K562 (cell line): ENCODE data around the gene EEA1. TPM values are rescaled to one million over a fixed set of nuclear protein-coding genes. Genes with fewer than 3 reads are reported as not detected.
A peak's percentile ranks its signal among the peaks of the same experiment; 100 is the strongest.

Source experiments
- ATAC-seq: fragments of 200-7000 bp; cut with Tn5 transposase; 3 replicates; pipeline ENCODE4 v1.9.1; 2020; ENCODE audit warnings: moderate library complexity
- BruUV-seq: library from RNA; stranded (reverse); fragments of 400-500 nt; replicated peaks from 2 replicates; lab custom pipeline; 2021; lab: Mats Ljungman, UMichigan
- CTCF ChIA-PET: fragments of 300-600 bp; formaldehyde crosslinking; extraction: SDS; loops from one replicate; lab custom pipeline; 2021; ENCODE audit warnings: low intra/inter-chr PET ratio; lab: Yijun Ruan, JAX
- POLR2A ChIA-PET: fragments of 300-600, 350-650 bp; sonication (Branson Sonifier 250); formaldehyde crosslinking; extraction: SDS; loops from one replicate; lab custom pipeline; 2021; ENCODE audit warnings: antibody characterized with exemption, inconsistent platforms; lab: Yijun Ruan, JAX
- DNase-seq, 4 experiments: peaks; one replicate each; pipeline versions ENCODE4 v3.0.0 to v3.0.0-alpha.2; 2011 to 2018; ENCODE audit warnings: low spot score in 3 of 4, mixed read lengths in 3 of 4; ENCODE audit errors: extremely low read depth in 1 of 4
- FAIRE-seq: peaks from 2 replicates; lab custom pipeline; 2011; peaks lifted over from hg19 to GRCh38; lab: Jason Lieb, UNC
- H2AFZ ChIP-seq: 2 replicates; pipeline ENCODE4 v1.6.0; 2011; ENCODE audit warnings: low read depth, low read length, control low read depth, inconsistent platforms
- H3K27ac ChIP-seq: fragments of 200-600 bp; 3 replicates; pipeline ENCODE4 v1.8.0; 2011; ENCODE audit warnings: low read depth, mild to moderate bottlenecking, control low read depth, inconsistent platforms, low read length, moderate library complexity, mixed read lengths; ENCODE audit errors: extremely low read depth
- H3K27me3 ChIP-seq, 2 experiments: fragments of 300-600 bp in 1 of 2; 2 replicates in 1 of 2; 3 replicates in 1 of 2; pipeline versions ENCODE4 v1.6.0 to v1.8.0; 2011; ENCODE audit warnings: inconsistent platforms in 2 of 2, low read length in 2 of 2, mild to moderate bottlenecking in 1 of 2, mixed read lengths in 1 of 2, moderate library complexity in 1 of 2; ENCODE audit not compliant: control insufficient read depth in 2 of 2, insufficient read depth in 2 of 2
- H3K36me3 ChIP-seq: fragments of 300-600 bp; 3 replicates; pipeline ENCODE4 v1.8.0; 2011; ENCODE audit warnings: mild to moderate bottlenecking, low read length, inconsistent platforms; ENCODE audit not compliant: control insufficient read depth, insufficient read depth
- H3K4me1 ChIP-seq, 2 experiments: fragments of 200-600 bp in 1 of 2; replicated peaks in 1 of 2; 2 replicates in 1 of 2; 3 replicates in 1 of 2; pipeline versions ENCODE4 v1.5.1 to v1.8.0; 2011; ENCODE audit warnings: inconsistent platforms in 2 of 2, low read length in 2 of 2, mild to moderate bottlenecking in 1 of 2, mixed read lengths in 1 of 2, moderate library complexity in 1 of 2; ENCODE audit not compliant: control insufficient read depth in 2 of 2, insufficient read depth in 2 of 2
- H3K4me2 ChIP-seq: 2 replicates; pipeline ENCODE4 v1.6.1; 2011; ENCODE audit warnings: low read length, control low read depth, inconsistent platforms, mixed read lengths; ENCODE audit not compliant: insufficient read depth
- H3K4me3 ChIP-seq: fragments of 200-600 bp; sonication (generic), shearing (Covaris generic); 2 replicates; pipeline ENCODE4 v1.5.1; 2016; ENCODE audit warnings: control low read depth, inconsistent platforms
- H3K79me2 ChIP-seq: fragments of 200-600 bp; 3 replicates; pipeline ENCODE4 v1.8.0; 2011; ENCODE audit warnings: low read length, inconsistent platforms; ENCODE audit not compliant: control insufficient read depth, insufficient read depth
- H3K9ac ChIP-seq, 2 experiments: 2 replicates each; pipeline versions ENCODE4 v1.6.0 to v1.6.1; 2011; ENCODE audit warnings: low read depth in 2 of 2, low read length in 2 of 2, control low read depth in 1 of 2, inconsistent platforms in 1 of 2, mild to moderate bottlenecking in 1 of 2, mixed read lengths in 1 of 2; ENCODE audit not compliant: insufficient read depth in 1 of 2
- H3K9me1 ChIP-seq: one replicate; pipeline ENCODE4 v1.6.0; 2011; ENCODE audit warnings: inconsistent platforms, mild to moderate bottlenecking, low read length, moderate library complexity; ENCODE audit not compliant: control insufficient read depth, insufficient read depth
- H3K9me3 ChIP-seq: replicated peaks from 2 replicates; pipeline ENCODE4 v1.5.1; 2011; ENCODE audit warnings: low read depth, low read length, inconsistent platforms; ENCODE audit not compliant: control insufficient read depth, insufficient read depth
- H4K20me1 ChIP-seq: replicated peaks from 2 replicates; pipeline ENCODE4 v1.6.1; 2011; ENCODE audit warnings: low read length, inconsistent platforms, mixed read lengths; ENCODE audit not compliant: control insufficient read depth, insufficient read depth
- CEBPG ChIP-seq, 3 experiments: fragments of 200-800 bp in 1 of 3; sonication (Bioruptor generic) in 1 of 3; sonication (generic) in 1 of 3; formaldehyde crosslinking in 1 of 3; IDR thresholded peaks in 2 of 3; conservative IDR thresholded peaks in 1 of 3; 2 replicates each; pipeline versions ENCODE4 v1.6.1 to v1.8.0; 2016 to 2022; ENCODE audit warnings: missing compliant biosample characterization in 2 of 3, missing genetic modification characterization in 2 of 3, mild to moderate bottlenecking in 1 of 3, missing genetic modification reagents in 1 of 3
- FOSL1 ChIP-seq: fragments of 200-800 bp; sonication (Bioruptor generic); conservative IDR thresholded peaks from 2 replicates; pipeline ENCODE4 v1.6.1; 2016; ENCODE audit warnings: missing genetic modification characterization, missing compliant biosample characterization
- MTF1 ChIP-seq: fragments of 250-450 bp; sonication (Bioruptor Pico); IDR thresholded peaks from 2 replicates; pipeline ENCODE4 v1.9.0; 2021; ENCODE audit warnings: moderate library complexity, mild to moderate bottlenecking, inconsistent platforms, borderline replicate concordance
- MXI1 ChIP-seq: IDR thresholded peaks from 2 replicates; pipeline ENCODE4 v1.6.1; 2011; ENCODE audit warnings: low read depth, mild to moderate bottlenecking, improper control_type of control experiment, low read length
- NEUROD1 ChIP-seq: fragments of 150-350 bp; IDR thresholded peaks from 2 replicates; pipeline ENCODE4 v1.6.1; 2014; ENCODE audit warnings: borderline replicate concordance, low read length, low read depth; ENCODE audit not compliant: partially characterized antibody
- POLR2AphosphoS2 ChIP-seq: IDR thresholded peaks from 2 replicates; pipeline ENCODE4 v1.6.1; 2012; ENCODE audit warnings: low read length, improper control_type of control experiment
- RBM39 ChIP-seq: fragments of 200-400 bp; formaldehyde crosslinking; optimal IDR thresholded peaks from 2 replicates; pipeline ENCODE3; 2018; ENCODE audit warnings: low read depth, low read length
- SIRT6 ChIP-seq: IDR thresholded peaks from one replicate; pipeline ENCODE4 v1.6.1; 2012; ENCODE audit warnings: low read depth, mild to moderate bottlenecking, control low read depth, inconsistent platforms, low read length, moderate library complexity
- ZBTB17 ChIP-seq: fragments of 450-650 bp; formaldehyde crosslinking; IDR thresholded peaks from 2 replicates; pipeline ENCODE4 v1.4.0; 2020; ENCODE audit warnings: mild to moderate bottlenecking
- ZC3H8 ChIP-seq: fragments of 450-650 bp; IDR thresholded peaks from 2 replicates; pipeline ENCODE4 v1.6.1; 2017
- in situ Hi-C: fragments of 300-500 bp; cut with MboI; formaldehyde crosslinking; loops from 4 replicates; pipeline ENCODE4 v1.15.0; 2018; ENCODE audit warnings: inconsistent platforms, mixed read lengths
- intact Hi-C: fragments of 100-400 bp; cut with micrococcal nuclease; formaldehyde crosslinking; loops from 2 replicates; pipeline ENCODE4 v1.14.2; 2022
- polyA plus RNA-seq, 8 experiments: library from polyadenylated mRNA; depleted of rRNA in 4 of 8; stranded (reverse) in 5 of 8; unstranded in 3 of 8; fragments of >200 nt; fragmentation: Nextera tagmentation in 2 of 8; fragmentation: Illumina TruSeq in 1 of 8; extraction: Ambion mirVana in 2 of 8; extraction: Trizol in 1 of 8; gene quantifications; 2 replicates each; pipeline versions ENCODE4 v1.2.1 to v1.2.3, GENCODE V29; 2011 to 2014; ENCODE audit warnings: inconsistent platforms in 1 of 8, missing spikeins in 1 of 8
- total RNA-seq, 7 experiments: library from RNA; depleted of rRNA in 6 of 7; stranded (reverse); fragments of >200 nt in 6 of 7; fragmentation: Illumina TruSeq in 2 of 7; extraction: Trizol in 2 of 7; gene quantifications; 2 replicates each; pipeline versions ENCODE4 v1.2.1 to v1.2.3, GENCODE V29; 2011 to 2021; ENCODE audit warnings: low replicate concordance in 1 of 7
- TF ChIP-seq, protein P1 (sequence below), 2 experiments: fragments of 450-650 bp in 1 of 2; sonication (generic) in 1 of 2; formaldehyde crosslinking in 1 of 2; IDR thresholded peaks in 1 of 2; conservative IDR thresholded peaks in 1 of 2; 2 replicates each; pipeline versions ENCODE4 v1.6.1 to v1.8.1; 2016 to 2023; ENCODE audit warnings: mild to moderate bottlenecking in 2 of 2, moderate library complexity in 2 of 2, inconsistent platforms in 1 of 2, missing genetic modification reagents in 1 of 2
- TF ChIP-seq, protein P2 (sequence below): fragments of 450-650 bp; IDR thresholded peaks from 2 replicates; pipeline ENCODE4 v1.6.1; 2016; ENCODE audit warnings: missing biosample characterization, missing genetic modification characterization

EEA1 gene
- total and polyA plus RNA-seq, 9 of the 15 experiments (the other 6 are each of a cell fraction or from before 2014, with no cell fraction given) = 3.5 to 17.1 (median 7.5) TPM

DNA sequence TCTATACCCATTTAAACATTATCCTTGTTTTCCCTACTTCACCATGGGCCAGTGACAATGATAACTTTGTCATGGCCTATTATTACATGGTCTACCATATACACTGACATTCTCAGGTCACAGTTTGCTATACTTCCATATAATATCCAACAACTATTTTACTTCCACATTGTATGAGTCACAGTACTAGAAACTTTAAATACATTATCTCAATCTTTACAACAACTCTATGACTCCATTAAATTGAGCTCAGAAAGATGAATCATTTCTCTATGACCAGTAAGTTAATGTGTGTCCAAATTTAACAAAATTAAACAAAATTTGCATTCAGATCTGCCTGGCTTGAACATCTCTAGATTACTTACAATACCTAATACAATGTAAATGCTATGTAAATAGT is 132.4 kb downstream of the EEA1 start:
- in situ Hi-C loops (loop anchor here (25.0 kb wide), 2 partner anchors 616 to 1316 kb away; no protein-coding TSS in a partner anchor), intact Hi-C loops (no loop called here)
- no peaks in the 10 kb centered on the region for H3K4me1 ChIP-seq
- H2AFZ ChIP-seq = no peak overlapping the region
- no peak overlapping the region for H3K9ac ChIP-seq
- no peaks in the 10 kb centered on the region for H3K9me3 ChIP-seq
- peaks cover 32% of the 10 kb centered on the region; the same call in 2 of the 3 replicates for H3K36me3 ChIP-seq
- no peak overlapping the region for H3K4me3 ChIP-seq
- DNase-seq = no peak
- ATAC-seq = no peak
- H3K27me3 ChIP-seq = no peaks in the 10 kb centered on the region
- H3K79me2 ChIP-seq = no peaks in the 10 kb centered on the region
- H3K27ac ChIP-seq = no peak overlapping the region
- no peaks in the 10 kb centered on the region for H4K20me1 ChIP-seq
- no peaks in the 10 kb centered on the region for H3K9me1 ChIP-seq
- no peak overlapping the region for H3K4me2 ChIP-seq
- BruUV-seq = no TSS peak
- POLR2A ChIA-PET = interaction anchor here (1.3 kb wide), 1 partner anchor 64 kb away, joined by 3 read pairs; no protein-coding TSS in a partner anchor
- 0 out of 2 replicates have a peak, but pooled peaks have one; percentile 16 for TF ChIP-seq FOSL1 (tag)
- no peak for TF ChIP-seq NEUROD1
- FAIRE-seq = no peak
- CTCF ChIA-PET = no interaction called here

DNA sequence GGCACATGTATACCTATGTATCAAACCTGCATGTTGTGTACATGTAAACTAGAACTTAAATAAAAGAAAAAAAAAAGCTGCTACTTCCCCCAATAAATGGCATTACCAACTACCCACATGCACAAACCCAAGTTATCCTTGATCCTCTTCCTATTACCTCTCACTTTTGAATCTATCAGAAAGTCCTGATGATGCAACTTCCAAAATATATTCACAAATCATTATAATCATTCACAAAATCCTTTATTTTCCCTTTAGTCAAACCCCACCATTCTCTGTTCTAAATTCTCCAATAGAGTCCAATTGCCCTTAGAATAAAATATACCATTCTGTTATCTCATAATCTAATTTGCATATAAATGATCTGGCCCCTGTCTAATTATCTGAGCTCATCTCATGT is 134.3 kb downstream of the EEA1 start:
- no peak overlapping the region for H3K4me2 ChIP-seq
- H3K9me1 ChIP-seq = no peaks in the 10 kb centered on the region
- intact Hi-C loops = no loop called here
- no peak overlapping the region for H3K9ac ChIP-seq
- no peak overlapping the region for H3K27ac ChIP-seq
- BruUV-seq = no TSS peak
- CTCF ChIA-PET = no interaction called here
- H3K36me3 ChIP-seq = peaks cover 21% of the 10 kb centered on the region; the same call in 2 of the 3 replicates
- H4K20me1 ChIP-seq = no peaks in the 10 kb centered on the region
- no peak for ATAC-seq
- TF ChIP-seq SIRT6 (no peak), MTF1 (CRISPR knock-in tag) (no peak), MXI1 (no peak), POLR2AphosphoS2 (no peak), ZC3H8 (no peak), ZBTB17 (no peak), RBM39 (no peak), CEBPG (CRISPR knock-in tag; IDR thresholded peaks at IDR 0.05) (no peak), CEBPG (tag; conservative IDR thresholded peaks at IDR 0.05 in 1 of 2, IDR thresholded peaks at IDR 0.05 in 1 of 2) (peak; percentile 20 to 54; a peak in 2 of 4 replicates)
- TF ChIP-seq, protein P1, sequence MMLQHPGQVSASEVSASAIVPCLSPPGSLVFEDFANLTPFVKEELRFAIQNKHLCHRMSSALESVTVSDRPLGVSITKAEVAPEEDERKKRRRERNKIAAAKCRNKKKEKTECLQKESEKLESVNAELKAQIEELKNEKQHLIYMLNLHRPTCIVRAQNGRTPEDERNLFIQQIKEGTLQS (IDR thresholded peaks at IDR 0.05) = peak; percentile 55
- TF ChIP-seq, protein P1 (CRISPR knock-in tag; conservative IDR thresholded peaks at IDR 0.05) = no peak
- TF ChIP-seq, protein P2, sequence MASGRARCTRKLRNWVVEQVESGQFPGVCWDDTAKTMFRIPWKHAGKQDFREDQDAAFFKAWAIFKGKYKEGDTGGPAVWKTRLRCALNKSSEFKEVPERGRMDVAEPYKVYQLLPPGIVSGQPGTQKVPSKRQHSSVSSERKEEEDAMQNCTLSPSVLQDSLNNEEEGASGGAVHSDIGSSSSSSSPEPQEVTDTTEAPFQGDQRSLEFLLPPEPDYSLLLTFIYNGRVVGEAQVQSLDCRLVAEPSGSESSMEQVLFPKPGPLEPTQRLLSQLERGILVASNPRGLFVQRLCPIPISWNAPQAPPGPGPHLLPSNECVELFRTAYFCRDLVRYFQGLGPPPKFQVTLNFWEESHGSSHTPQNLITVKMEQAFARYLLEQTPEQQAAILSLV (tag) = no peak
- TF ChIP-seq, all 486 proteins: peak for 2
- H3K27me3 ChIP-seq = no peaks in the 10 kb centered on the region
- no peaks in the 10 kb centered on the region for H3K79me2 ChIP-seq
- in situ Hi-C loops = loop anchor here (25.0 kb wide), 2 partner anchors 617 to 1317 kb away; no protein-coding TSS in a partner anchor
- H2AFZ ChIP-seq = no peak overlapping the region
- DNase-seq (no peak), FAIRE-seq (no peak)
- H3K4me3 ChIP-seq = no peak overlapping the region
- POLR2A ChIA-PET = no interaction called here
- no peaks in the 10 kb centered on the region for H3K9me3 ChIP-seq
- H3K4me1 ChIP-seq = no peaks in the 10 kb centered on the region
